PFSK-1 (cell line): ENCODE measurements around the gene CLDND2.

ENCODE experiments used
- FOXP2 ChIP-seq: optimal IDR thresholded peaks from 2 replicates; pipeline ENCODE3; 2011; ENCODE audit warnings: borderline replicate concordance, control low read depth, inconsistent platforms; ENCODE audit not compliant: insufficient read depth; ENCODE audit errors: extremely low read length, extremely low read depth
- POLR2AphosphoS5 ChIP-seq: IDR thresholded peaks from 2 replicates; pipeline ENCODE4 v1.6.1; 2012; ENCODE audit warnings: low read depth, mild to moderate bottlenecking, control low read depth, low read length, moderate library complexity
- SIN3A ChIP-seq: IDR thresholded peaks from 2 replicates; pipeline ENCODE4 v1.6.1; 2012; ENCODE audit warnings: mild to moderate bottlenecking, low read length, moderate library complexity, borderline replicate concordance; ENCODE audit not compliant: insufficient read depth
- TAF1 ChIP-seq: IDR thresholded peaks from 2 replicates; pipeline ENCODE4 v1.6.1; 2012; ENCODE audit warnings: low read length, control low read depth, borderline replicate concordance; ENCODE audit not compliant: insufficient read depth
- TF ChIP-seq, protein P1 (sequence below), 2 experiments: IDR thresholded peaks; 2 replicates each; pipeline versions ENCODE4 v1.6.1 to v1.8.0; 2011 to 2012; ENCODE audit warnings: low read depth in 2 of 2, low read length in 2 of 2, control low read depth in 1 of 2, inconsistent platforms in 1 of 2, mild to moderate bottlenecking in 1 of 2, moderate library complexity in 1 of 2; ENCODE audit not compliant: insufficient read depth in 1 of 2

DNA sequence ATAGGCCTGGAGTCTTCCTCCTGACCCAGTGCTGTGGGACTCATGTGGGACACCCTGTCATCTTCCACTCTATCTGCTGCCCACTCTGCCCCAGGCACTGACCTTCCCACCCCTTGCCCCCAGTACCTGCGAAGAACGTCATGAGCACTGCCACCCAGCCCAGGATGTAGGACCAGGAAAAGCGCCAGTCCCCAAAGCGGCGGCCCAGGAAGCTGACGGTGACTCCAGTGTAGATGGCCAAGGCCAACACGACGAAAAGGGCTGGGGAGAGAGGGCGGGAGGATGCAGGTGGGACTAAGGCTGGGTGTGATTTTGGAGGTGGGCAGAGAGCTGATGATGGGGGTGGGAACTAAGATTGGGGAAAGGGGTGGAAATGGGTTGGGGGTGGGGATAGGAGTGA lies 11.6 kb upstream of the CLDND2 start:
- TF ChIP-seq POLR2AphosphoS5, result no peak
- TF ChIP-seq, protein P1, sequence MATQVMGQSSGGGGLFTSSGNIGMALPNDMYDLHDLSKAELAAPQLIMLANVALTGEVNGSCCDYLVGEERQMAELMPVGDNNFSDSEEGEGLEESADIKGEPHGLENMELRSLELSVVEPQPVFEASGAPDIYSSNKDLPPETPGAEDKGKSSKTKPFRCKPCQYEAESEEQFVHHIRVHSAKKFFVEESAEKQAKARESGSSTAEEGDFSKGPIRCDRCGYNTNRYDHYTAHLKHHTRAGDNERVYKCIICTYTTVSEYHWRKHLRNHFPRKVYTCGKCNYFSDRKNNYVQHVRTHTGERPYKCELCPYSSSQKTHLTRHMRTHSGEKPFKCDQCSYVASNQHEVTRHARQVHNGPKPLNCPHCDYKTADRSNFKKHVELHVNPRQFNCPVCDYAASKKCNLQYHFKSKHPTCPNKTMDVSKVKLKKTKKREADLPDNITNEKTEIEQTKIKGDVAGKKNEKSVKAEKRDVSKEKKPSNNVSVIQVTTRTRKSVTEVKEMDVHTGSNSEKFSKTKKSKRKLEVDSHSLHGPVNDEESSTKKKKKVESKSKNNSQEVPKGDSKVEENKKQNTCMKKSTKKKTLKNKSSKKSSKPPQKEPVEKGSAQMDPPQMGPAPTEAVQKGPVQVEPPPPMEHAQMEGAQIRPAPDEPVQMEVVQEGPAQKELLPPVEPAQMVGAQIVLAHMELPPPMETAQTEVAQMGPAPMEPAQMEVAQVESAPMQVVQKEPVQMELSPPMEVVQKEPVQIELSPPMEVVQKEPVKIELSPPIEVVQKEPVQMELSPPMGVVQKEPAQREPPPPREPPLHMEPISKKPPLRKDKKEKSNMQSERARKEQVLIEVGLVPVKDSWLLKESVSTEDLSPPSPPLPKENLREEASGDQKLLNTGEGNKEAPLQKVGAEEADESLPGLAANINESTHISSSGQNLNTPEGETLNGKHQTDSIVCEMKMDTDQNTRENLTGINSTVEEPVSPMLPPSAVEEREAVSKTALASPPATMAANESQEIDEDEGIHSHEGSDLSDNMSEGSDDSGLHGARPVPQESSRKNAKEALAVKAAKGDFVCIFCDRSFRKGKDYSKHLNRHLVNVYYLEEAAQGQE (IDR thresholded peaks at IDR 0.05; ENCODE audit: insufficient read depth in 1 of 2, low read depth in 2 of 2, low read length in 2 of 2), result no peak
- no peak for TF ChIP-seq TAF1
- no peak for TF ChIP-seq SIN3A
- no peak for TF ChIP-seq FOXP2
